Spleen (tissue), 11 donors: ENCODE measurements around the gene NOTUM. TPM values are rescaled to one million over a fixed set of nuclear protein-coding genes. Genes with fewer than 3 reads are reported as not detected.

Source experiments
- DNase-seq: peaks from one replicate; pipeline ENCODE4 v3.0.0-alpha.2; 2020
- H3K27ac ChIP-seq, 8 donors: fragments of 200-600 bp; sonication (generic) in 7 of 8; 1 replicate in 4 of 8; 2 replicates in 4 of 8; pipeline versions ENCODE4 v1.5.0 to v1.8.0; 2016 to 2021; ENCODE audit warnings: inconsistent platforms in 4 of 8, mild to moderate bottlenecking in 4 of 8, moderate library complexity in 1 of 8
- H3K27me3 ChIP-seq, 7 donors: fragments of 200-600 bp; sonication (generic) in 6 of 7; replicated peaks in 1 of 7; 1 replicate in 4 of 7; 2 replicates in 3 of 7; pipeline versions ENCODE4 v1.5.0 to v1.8.0; 2016 to 2021; ENCODE audit warnings: inconsistent platforms in 3 of 7, mild to moderate bottlenecking in 1 of 7
- H3K36me3 ChIP-seq, 6 donors: fragments of 200-600 bp; sonication (generic) in 5 of 6; 1 replicate in 4 of 6; 2 replicates in 2 of 6; pipeline versions ENCODE4 v1.5.0 to v1.8.0; 2016 to 2021; ENCODE audit warnings: inconsistent platforms in 2 of 6
- H3K4me1 ChIP-seq, 6 donors: fragments of 200-600 bp; sonication (generic) in 5 of 6; 1 replicate in 3 of 6; 2 replicates in 3 of 6; pipeline versions ENCODE4 v1.5.0 to v1.8.0; 2016 to 2021; ENCODE audit warnings: inconsistent platforms in 3 of 6
- H3K4me3 ChIP-seq, 8 donors: fragments of 200-600 bp; sonication (generic) in 7 of 8; 1 replicate in 4 of 8; 2 replicates in 4 of 8; pipeline versions ENCODE4 v1.5.0 to v1.8.0; 2016 to 2021; ENCODE audit warnings: inconsistent platforms in 4 of 8, mild to moderate bottlenecking in 4 of 8, moderate library complexity in 2 of 8
- H3K9me3 ChIP-seq, 8 donors: fragments of 200-600 bp; sonication (generic) in 7 of 8; 1 replicate in 4 of 8; 2 replicates in 4 of 8; pipeline versions ENCODE4 v1.5.0 to v1.8.0; 2016 to 2021; ENCODE audit warnings: inconsistent platforms in 4 of 8
- CTCF ChIP-seq, 11 experiments: fragments of 200-600 bp in 7 of 11; fragments of 450-650 bp in 4 of 11; sonication (generic) in 4 of 11; IDR thresholded peaks in 8 of 11; conservative IDR thresholded peaks in 3 of 11; 1 replicate in 7 of 11; 2 replicates in 4 of 11; pipeline versions ENCODE4 v1.4.0 to v1.8.0; 2016 to 2021; ENCODE audit warnings: antibody characterized with exemption in 11 of 11, inconsistent platforms in 4 of 11, mild to moderate bottlenecking in 1 of 11
- POLR2AphosphoS5 ChIP-seq, 3 donors: sonication (generic); formaldehyde crosslinking; IDR thresholded peaks; one replicate each; pipeline ENCODE4 v1.5.1; 2017; ENCODE audit warnings: antibody characterized with exemption in 3 of 3
- WGBS, 5 donors: extraction: QIAGEN DNeasy Blood & Tissue Kit in 3 of 5; methylation state at CpG; one replicate each; pipeline versions ENCODE4 v1.1.5 to v1.1.7; 2013 to 2018; 5-methylcytosine and 5-hydroxymethylcytosine counted together
- intact Hi-C: fragments of 100-400 bp; cut with DNase I; formaldehyde crosslinking; loops from one replicate; pipeline ENCODE4 v1.15.0; 2023; ENCODE audit warnings: low total_unique reads
- polyA plus RNA-seq, 3 donors: library from polyadenylated mRNA; stranded (reverse); fragments of 200-250 nt; gene quantifications; one replicate each; pipeline ENCODE4 v1.2.1, GENCODE V29; 2013
- total RNA-seq, 7 donors: library from RNA; depleted of rRNA in 3 of 7; stranded (reverse); fragments of >200 nt in 3 of 7; fragmentation: NEBNext Ultra II Directional in 4 of 7; extraction: Animal tissue kit (Norgen Biotek cat#: 25700) in 4 of 7; gene quantifications; one replicate each; pipeline versions ENCODE4 v1.1.0 to v1.2.1, GENCODE V29; 2016 to 2021
- donor health status: healthy with polysubstance abuse.
- donor health status: DM: no; HTN: no; CAD: no; lungs with moderate emphysema.
- donor health status: DM: no; HTN: no; CAD: no.
- donor health status: Bipolar disorder and iron deficiency.
- donor health status: healthy.
- donor health status: DM: no; HTN: no; CAD: no.
- donor health status: DM: yes; HTN: yes; CAD: no.

The NOTUM gene
- total and polyA plus RNA-seq, 10 donors, result 0.03 to 0.85 (median 0.11) TPM; not detected in 5

- Histone ChIP-seq H3K4me1 (peaks cover 25 to 67% (median 48%) of the 10 kb centered on the region in 6 donors), H3K27me3 (no peaks in the 10 kb centered on the region), H3K27ac (no peak overlapping the region), H3K4me3 (no peak overlapping the region), H3K9me3 (no peaks in the 10 kb centered on the region), H3K36me3 (peaks cover 2 to 52% (median 39%) of the 10 kb centered on the region in 6 donors)
- no peak for TF ChIP-seq CTCF (IDR thresholded peaks at IDR 0.05 in 8 of 11, conservative IDR thresholded peaks at IDR 0.05 in 3 of 11)
- peak in 2 of 3 donors; percentile 3 to 36 for TF ChIP-seq POLR2AphosphoS5 (IDR thresholded peaks at IDR 0.05)
- 92 to 96% (median 95%) methylated on average over 17 to 31 of the region's 31 CpGs for WGBS, 5 donors
- intact Hi-C loops, result no loop called here
- no peak for DNase-seq
Observed at GRCh38 chr17:81913394-81914102, 47.4 kb downstream of the NOTUM start.

- peak; percentile 79 for DNase-seq
- WGBS, 5 donors, result 85 to 91% (median 86%) methylated on average over 31 to 32 of the region's 32 CpGs
- Histone ChIP-seq H3K27ac (no peak overlapping the region), H3K4me3 (no peak overlapping the region), H3K4me1 (peaks cover 20 to 61% (median 41%) of the 10 kb centered on the region in 6 donors), H3K9me3 (no peaks in the 10 kb centered on the region), H3K36me3 (peaks cover 2 to 61% (median 44%) of the 10 kb centered on the region in 6 donors), H3K27me3 (no peaks in the 10 kb centered on the region)
- intact Hi-C loops, result no loop called here
- TF ChIP-seq CTCF (IDR thresholded peaks at IDR 0.05 in 8 of 11, conservative IDR thresholded peaks at IDR 0.05 in 3 of 11), result no peak
- TF ChIP-seq POLR2AphosphoS5 (IDR thresholded peaks at IDR 0.05), result peak in 1 of 3 donors; percentile 13
Observed at GRCh38 chr17:81912441-81913309, 48.3 kb downstream of the NOTUM start.

GRCh38 chr17:81911969-81912368 lies 49.0 kb downstream of the NOTUM start:
- DNase-seq, result peak; percentile 79
- Histone ChIP-seq H3K9me3 (no peaks in the 10 kb centered on the region), H3K4me1 (peaks cover 15 to 54% (median 35%) of the 10 kb centered on the region in 6 donors), H3K4me3 (peak overlapping the region in 3 of 8 donors; percentile 13 to 94 (median 25)), H3K27me3 (no peaks in the 10 kb centered on the region), H3K27ac (peak overlapping the region in 4 of 8 donors; percentile 56 to 81 (median 61)), H3K36me3 (peaks cover 2 to 68% (median 48%) of the 10 kb centered on the region in 6 donors)
- WGBS, 5 donors, result 82 to 94% (median 85%) methylated on average over 19 of the region's 19 CpGs
- intact Hi-C loops, result no loop called here
- TF ChIP-seq CTCF (IDR thresholded peaks at IDR 0.05 in 8 of 11, conservative IDR thresholded peaks at IDR 0.05 in 3 of 11) (no peak), POLR2AphosphoS5 (IDR thresholded peaks at IDR 0.05) (no peak)
